Dermis microvascular lymphatic vessel endothelial cell (primary cell): ENCODE measurements around the gene ASTN2. TPM values are rescaled to one million over a fixed set of nuclear protein-coding genes. Genes with fewer than 3 reads are reported as not detected.

Experiments
- DNase-seq, 2 donors: peaks; one replicate each; pipeline versions ENCODE4 v3.0.0 to v3.0.0-alpha.2; 2010; ENCODE audit warnings: low read depth in 2 of 2
- total RNA-seq: library from RNA; depleted of rRNA; stranded (reverse); fragments of >200 nt; gene quantifications from 2 replicates; pipeline ENCODE4 v1.2.1, GENCODE V29; 2014

Gene ASTN2
- total RNA-seq, 1 donor from 2014 or later: 3.0 TPM

DNA sequence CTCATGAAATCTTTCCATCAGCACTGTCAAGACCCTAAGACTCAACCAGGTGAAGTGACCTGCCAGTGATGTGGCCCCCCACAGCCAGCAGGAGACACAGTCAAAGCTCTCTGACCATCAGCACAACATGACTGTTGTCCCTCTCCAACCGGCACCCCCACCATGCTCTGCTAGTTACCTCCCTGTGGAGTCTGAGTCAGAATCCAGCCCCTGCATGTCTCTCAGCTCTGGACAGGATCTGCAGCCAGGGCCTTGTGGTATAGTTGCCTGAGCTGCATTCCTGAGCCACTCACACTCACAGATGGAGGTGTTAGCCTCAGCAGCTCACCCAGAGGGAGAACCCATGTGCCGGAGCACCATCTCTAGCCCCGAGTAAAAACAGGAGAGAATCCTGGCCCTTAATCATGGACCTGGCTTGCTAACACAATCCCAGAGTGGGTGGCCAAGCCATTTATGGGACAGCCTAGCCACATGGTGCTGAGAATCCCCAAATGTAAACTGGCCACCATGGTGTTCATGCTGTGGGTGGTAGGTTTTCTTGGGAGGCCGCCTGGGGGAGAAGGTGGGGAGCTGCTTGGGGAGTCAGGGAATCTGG is 1023.5 kb downstream of the ASTN2 start:
- DNase-seq: no peak

DNA sequence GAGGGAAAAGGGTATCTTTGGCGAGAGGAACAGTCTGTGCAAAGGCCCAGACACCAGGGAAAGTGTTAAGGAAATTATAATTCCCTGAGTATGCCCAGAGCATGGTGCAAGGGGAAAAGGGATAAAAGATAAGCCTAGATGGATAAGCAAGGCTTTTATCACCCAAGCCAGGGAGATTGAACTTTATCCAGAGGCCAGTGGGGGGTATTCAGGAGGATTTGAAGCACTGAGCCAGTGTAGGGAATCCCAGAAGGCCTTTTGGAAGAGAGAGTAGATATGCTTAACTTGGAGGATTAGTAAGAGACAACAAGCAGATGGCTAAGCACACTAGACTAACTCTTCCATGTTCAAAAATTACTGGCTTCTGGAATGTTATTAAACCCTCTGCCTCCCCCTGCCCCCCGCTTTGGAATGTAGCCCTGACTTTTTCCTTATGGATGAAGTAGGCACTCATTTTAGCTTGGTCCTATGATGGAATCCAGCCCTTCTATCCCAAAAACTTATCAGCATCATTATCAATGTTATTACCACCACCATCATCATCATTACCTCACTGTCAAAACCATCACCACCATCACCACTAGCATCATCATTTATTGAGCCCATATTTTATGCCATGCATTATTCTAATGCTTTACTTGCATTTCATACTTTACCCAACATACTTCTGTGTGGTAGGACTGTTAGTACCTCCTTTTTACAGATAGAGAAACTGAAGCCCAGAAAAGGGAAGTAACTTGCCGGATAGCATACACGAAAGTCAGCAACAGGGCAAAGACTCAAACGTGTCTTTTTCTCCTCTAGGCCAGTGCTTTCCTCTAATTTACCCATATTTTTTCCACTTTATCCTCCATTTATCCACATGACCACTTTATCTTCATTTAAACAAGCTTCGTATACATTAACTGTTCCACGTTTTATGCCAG is 1024.3 kb downstream of the ASTN2 start:
- DNase-seq: no peak

DNA sequence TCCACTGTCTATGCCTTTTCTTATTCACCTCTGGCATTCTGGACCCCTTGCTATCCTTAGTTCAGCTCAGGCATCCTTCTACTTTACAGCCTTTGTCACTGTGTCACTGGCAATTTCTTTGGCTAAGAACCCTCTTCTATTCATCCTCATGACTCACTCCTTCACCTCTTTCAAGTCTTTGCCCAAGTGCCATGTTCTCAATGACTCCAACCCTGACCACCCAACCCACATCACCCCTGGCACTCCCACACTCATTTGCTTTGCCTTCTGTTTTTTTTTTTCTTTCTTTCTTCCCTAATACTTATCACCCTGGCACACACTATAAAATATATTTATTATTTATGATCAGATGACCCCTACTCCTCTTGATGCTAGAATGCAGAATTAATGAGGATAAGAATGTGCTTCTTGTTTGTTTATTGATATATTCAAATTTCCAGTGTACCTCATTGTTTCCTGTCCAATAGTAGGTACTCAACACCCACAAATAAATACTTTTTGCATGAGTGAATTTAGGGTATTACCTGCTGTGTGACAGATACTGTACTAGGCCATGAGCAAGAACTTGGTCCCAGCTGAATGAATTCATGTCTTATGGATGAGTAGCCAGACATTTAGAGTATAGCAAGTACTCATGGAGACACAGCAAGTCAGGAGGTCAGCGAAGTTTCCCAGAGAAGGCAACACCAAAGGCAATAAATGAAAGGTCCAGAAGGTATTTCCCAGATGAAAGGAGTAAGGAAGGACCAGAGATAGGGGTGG is 1025.1 kb downstream of the ASTN2 start:
- DNase-seq: no peak

DNA sequence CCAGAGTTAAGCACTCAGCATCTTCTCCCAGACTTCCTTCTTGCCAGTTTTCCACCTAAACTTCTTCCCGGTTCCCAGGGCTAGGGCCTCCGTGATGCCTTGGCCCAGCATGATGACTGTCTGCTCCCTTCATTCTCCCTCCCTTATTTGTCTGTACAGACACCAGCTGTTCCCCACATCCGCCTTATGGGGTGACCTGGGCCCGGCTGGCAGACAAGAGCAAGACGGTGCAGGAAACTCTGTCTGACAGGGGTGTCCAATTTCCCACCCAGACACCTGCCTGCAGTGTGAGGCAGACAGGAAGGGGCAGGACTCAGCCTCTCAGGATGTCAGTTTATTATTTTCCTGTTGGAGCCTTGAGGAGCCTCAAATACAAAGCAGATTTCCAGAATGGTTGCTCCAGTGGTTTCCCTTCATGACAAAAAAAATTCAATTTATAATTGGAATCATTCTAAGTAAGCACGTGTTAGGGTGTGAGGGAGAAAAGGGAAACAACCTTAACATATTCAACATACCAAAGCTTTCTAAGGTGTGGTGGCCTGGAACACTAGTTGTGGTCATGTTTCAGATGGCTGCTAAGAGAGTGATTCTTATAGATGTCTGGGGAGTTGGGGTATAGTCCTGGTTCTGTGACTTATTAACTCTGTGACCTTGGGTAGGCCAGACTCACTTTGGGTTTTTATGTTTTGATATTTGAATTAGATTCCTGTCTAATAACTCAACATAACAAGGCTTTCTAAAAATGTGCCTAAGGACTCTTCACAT is 1026.7 kb downstream of the ASTN2 start:
- DNase-seq: no peak

DNA sequence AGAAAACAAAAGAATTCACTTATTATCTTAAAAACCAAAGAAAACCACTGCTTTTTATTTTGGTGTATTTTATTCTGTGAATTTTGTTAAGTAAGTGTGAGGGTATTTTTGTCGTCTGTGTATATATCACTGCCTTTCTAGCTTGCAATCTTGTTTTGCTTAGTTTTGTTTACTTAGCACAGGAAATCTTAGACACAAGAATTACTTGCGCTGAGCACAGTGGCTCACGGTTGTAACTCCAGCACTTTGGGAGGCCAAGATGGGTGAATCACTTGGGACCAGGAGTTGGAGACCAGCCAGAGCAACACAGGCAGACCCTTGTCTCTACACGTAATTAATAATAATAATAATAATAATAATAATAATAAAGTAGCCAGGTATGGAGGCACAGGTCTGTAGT is 1030.9 kb downstream of the ASTN2 start:
- DNase-seq: no peak

DNA sequence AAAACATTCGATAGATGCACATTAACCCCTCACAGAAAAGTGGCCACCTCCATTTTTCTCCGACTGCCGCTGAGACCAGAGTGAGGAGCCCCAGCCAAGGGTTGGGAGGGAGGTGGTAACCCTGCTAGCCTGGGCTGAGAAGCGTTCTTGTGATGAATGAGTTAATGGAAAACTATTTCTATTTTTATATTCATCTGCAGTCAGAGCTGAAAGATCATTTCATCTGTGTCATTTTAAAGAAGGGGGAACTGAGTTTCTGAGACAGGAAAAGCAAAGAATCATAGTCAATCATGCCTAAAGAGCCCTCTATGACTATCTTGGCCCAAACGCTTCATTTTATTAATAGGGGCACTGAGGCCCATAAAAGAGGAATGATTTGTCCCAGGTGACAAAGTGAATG is 1031.7 kb downstream of the ASTN2 start:
- no peak for DNase-seq

DNA sequence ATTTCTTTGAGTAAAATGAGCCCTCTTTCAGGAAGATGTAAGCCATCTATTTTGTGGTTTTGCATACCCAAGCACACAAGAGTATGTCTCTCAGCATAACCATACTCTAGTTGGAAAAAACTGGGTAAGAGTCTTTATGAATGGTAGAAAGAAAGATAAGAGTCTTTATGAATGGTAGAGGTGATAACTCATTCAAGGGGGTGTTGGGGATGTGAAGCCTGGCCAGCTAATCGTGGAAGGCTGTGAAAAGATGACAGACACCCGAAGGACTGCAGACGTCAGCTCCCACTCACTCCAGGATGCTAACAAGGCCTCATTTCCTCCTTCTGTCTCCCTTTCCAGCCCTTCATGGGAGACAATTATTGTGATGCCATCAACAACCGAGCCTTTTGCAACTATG is 1032.8 kb downstream of the ASTN2 start:
- no peak for DNase-seq

DNA sequence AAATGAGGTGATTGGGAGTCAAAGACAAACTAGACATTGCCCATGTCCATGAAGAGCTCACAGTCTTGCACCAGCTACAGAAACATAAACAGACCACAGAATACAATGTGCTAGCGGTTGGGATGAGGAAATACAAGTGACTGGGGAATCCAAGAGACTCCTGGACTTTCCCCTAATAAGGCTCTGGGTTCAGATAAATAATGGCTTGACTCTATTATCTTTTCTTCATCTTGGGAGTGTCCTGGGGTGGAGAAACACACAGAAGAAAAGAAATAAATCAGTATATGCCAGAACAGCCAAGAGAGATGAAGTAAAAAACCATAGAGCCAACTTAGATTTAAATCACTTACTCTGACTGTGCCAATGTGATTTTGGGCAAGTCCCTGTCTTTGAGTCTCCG is 1033.5 kb downstream of the ASTN2 start:
- no peak for DNase-seq

DNA sequence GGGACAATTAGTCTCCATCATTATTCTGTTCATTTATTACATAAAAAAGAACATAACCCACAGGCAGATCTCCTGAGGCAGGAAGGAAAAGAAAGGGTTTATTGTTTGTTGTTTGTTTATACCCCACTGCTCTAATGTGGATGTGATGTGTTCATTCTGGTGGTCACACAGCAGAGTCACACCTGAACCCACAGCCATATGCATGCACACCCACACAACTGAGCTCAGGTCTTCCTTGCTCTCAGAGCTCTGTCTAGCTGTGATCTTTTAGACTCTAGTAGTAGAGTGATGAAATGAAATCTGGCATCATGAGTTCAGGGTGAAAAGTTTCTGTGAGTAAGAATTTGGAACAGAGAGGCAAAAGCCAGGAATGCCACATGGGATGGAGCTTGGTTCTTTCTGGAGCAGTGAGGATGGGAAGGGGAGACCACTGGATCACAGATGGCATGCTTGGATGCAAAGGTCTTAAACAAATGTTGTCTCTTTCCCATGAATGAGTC is 1034.3 kb downstream of the ASTN2 start:
- no peak for DNase-seq

DNA sequence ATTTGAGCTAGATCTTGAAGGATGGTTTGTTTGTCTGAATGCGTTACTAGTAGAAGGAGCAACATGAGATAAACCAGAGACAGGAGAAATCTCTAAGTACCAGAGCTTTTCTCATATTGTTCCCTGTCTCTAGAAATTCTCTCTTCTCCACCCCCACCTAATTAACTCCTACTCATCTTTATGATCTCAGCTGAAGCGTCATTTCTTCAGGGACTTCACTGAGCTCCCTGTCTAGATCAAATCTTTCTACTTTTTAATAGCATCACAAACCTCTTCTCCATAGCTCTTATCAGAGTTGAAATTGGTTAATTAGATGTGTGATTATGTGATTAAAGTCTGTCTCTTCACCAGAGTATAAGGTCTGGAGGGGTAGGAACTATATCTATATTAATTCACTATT is 1035.0 kb downstream of the ASTN2 start:
- DNase-seq: no peak

DNA sequence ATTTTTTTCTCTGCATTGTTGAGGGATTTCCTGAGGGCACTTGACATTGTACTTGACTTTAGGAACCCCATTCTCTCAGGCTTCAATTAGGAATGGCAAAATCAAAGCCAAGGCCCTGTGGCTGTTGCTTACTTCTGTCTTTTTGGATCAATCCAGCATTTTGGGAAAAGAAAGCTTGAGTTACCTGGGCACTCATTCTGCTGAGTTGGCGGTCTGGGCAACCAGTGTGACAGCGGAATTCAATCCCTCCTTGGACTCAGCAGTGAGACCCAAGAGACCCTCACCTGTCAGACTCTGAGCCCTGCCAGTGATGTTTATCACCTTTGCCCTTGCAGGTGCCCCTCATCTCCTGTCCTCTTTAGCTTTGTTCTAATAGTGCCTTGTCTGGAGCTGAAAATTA is 1036.0 kb downstream of the ASTN2 start:
- DNase-seq: no peak

DNA sequence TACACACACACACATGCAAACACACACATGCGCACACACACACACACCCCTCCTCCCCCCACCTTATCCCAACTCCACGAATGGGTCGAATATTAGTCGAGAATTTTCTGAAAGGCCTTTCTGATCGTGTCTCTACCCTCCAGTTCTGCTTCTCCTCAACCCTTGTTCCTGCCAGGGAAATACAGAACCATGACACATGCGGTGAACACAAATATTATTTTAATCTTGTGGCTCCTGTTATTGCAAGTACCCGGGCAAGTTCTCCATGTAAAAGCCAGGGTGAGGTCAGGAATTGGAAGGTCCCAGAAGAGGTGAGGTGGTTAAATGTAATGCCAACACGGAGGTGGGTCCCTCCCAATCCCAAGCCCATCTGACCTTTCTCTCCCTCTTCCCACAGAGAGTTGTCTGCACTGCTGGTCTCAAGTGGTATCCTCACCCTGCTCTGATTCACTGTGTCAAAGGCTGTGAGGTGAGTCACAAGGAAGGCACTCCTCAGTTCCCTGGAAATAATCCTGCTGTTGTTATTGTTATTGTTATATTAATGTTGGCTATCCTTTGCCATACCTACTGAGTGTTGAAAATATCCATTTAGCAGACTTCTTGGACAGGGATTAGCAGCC is 1037.6 kb downstream of the ASTN2 start:
- no peak for DNase-seq
